H9 (cell line): Measurements from ENCODE around the gene FAM83F. TPM values are rescaled to one million over a fixed set of nuclear protein-coding genes. Genes with fewer than 3 reads are reported as not detected.

ENCODE experiments used
- DNase-seq: peaks from one replicate; pipeline ENCODE4 v3.0.0-alpha.2; 2017
- H2AFZ ChIP-seq: one replicate; pipeline ENCODE4 v1.6.1; 2013; ENCODE audit warnings: mild to moderate bottlenecking, low read length, control low read depth, moderate library complexity
- H2AK5ac ChIP-seq: 2 replicates; pipeline ENCODE4 v1.6.1; 2013; ENCODE audit warnings: low read length, control low read depth, mixed read lengths; ENCODE audit not compliant: insufficient read length
- H2BK120ac ChIP-seq: one replicate; pipeline ENCODE4 v1.6.1; 2013; ENCODE audit warnings: low read depth, mild to moderate bottlenecking, low read length, control low read depth, inconsistent platforms; ENCODE audit not compliant: poor library complexity, severe bottlenecking
- H2BK12ac ChIP-seq: 2 replicates; pipeline ENCODE4 v1.6.1; 2013; ENCODE audit warnings: low read length, control low read depth, mixed read lengths, low read depth; ENCODE audit not compliant: insufficient read length
- H2BK15ac ChIP-seq: 2 replicates; pipeline ENCODE4 v1.6.1; 2013; ENCODE audit warnings: low read depth, low read length, control low read depth
- H2BK20ac ChIP-seq: one replicate; pipeline ENCODE4 v1.6.1; 2013; ENCODE audit warnings: low read depth, mild to moderate bottlenecking, low read length, control low read depth, inconsistent platforms; ENCODE audit not compliant: poor library complexity, severe bottlenecking
- H2BK5ac ChIP-seq: 2 replicates; pipeline ENCODE4 v1.6.1; 2013; ENCODE audit warnings: low read length, control low read depth, mixed read lengths; ENCODE audit not compliant: insufficient read length
- H3K14ac ChIP-seq: 2 replicates; pipeline ENCODE4 v1.6.1; 2013; ENCODE audit warnings: low read length, control low read depth; ENCODE audit not compliant: insufficient read depth
- H3K18ac ChIP-seq: 2 replicates; pipeline ENCODE4 v1.6.1; 2013; ENCODE audit warnings: low read depth, mild to moderate bottlenecking, mixed read lengths, low read length, control low read depth; ENCODE audit not compliant: insufficient read length
- H3K23ac ChIP-seq: 2 replicates; pipeline ENCODE4 v1.6.1; 2013; ENCODE audit warnings: low read length, control low read depth, mixed read lengths, low read depth; ENCODE audit not compliant: insufficient read length
- H3K23me2 ChIP-seq: 2 replicates; pipeline ENCODE4 v1.6.1; 2013; ENCODE audit warnings: low read depth, mild to moderate bottlenecking, mixed read lengths, low read length, control low read depth; ENCODE audit not compliant: insufficient read length, poor library complexity, severe bottlenecking
- H3K27ac ChIP-seq: 2 replicates; pipeline ENCODE4 v1.5.1; 2013; ENCODE audit warnings: low read length, control low read depth, mixed read lengths, low read depth; ENCODE audit not compliant: insufficient read length
- H3K27me3 ChIP-seq: 2 replicates; pipeline ENCODE4 v1.6.1; 2013; ENCODE audit warnings: low read length, control low read depth, inconsistent platforms; ENCODE audit not compliant: insufficient read depth
- H3K4ac ChIP-seq: 2 replicates; pipeline ENCODE4 v1.6.1; 2013; ENCODE audit warnings: low read depth, mild to moderate bottlenecking, control low read depth, inconsistent platforms, low read length, moderate library complexity
- H3K4me1 ChIP-seq: 2 replicates; pipeline ENCODE4 v1.6.1; 2013; ENCODE audit warnings: low read length, control low read depth, inconsistent platforms; ENCODE audit not compliant: insufficient read depth
- H3K4me2 ChIP-seq: 2 replicates; pipeline ENCODE4 v1.6.1; 2013; ENCODE audit warnings: low read length, control low read depth, mixed read lengths; ENCODE audit not compliant: insufficient read length, insufficient read depth
- H3K56ac ChIP-seq: 2 replicates; pipeline ENCODE4 v1.6.1; 2013; ENCODE audit warnings: low read depth, mild to moderate bottlenecking, mixed read lengths, low read length, control low read depth; ENCODE audit not compliant: insufficient read length
- H3K79me1 ChIP-seq: 2 replicates; pipeline ENCODE4 v1.6.1; 2013; ENCODE audit warnings: low read depth, mild to moderate bottlenecking, moderate library complexity, low read length, control low read depth, inconsistent platforms; ENCODE audit not compliant: insufficient read depth, poor library complexity, severe bottlenecking
- H3K79me2 ChIP-seq: 2 replicates; pipeline ENCODE4 v1.6.1; 2013; ENCODE audit warnings: low read length, control low read depth, inconsistent platforms; ENCODE audit not compliant: insufficient read depth
- H3K9ac ChIP-seq: 2 replicates; pipeline ENCODE4 v1.6.1; 2013; ENCODE audit warnings: low read length, control low read depth, mixed read lengths; ENCODE audit not compliant: insufficient read length; ENCODE audit errors: extremely low read depth
- H3K9me3 ChIP-seq: one replicate; pipeline ENCODE4 v1.6.1; 2013; ENCODE audit warnings: low read depth, low read length, inconsistent platforms; ENCODE audit not compliant: control insufficient read depth
- H3T11ph ChIP-seq: one replicate; pipeline ENCODE4 v1.6.1; 2013; ENCODE audit warnings: mild to moderate bottlenecking, low read length, control low read depth, inconsistent platforms
- H4K20me1 ChIP-seq: one replicate; pipeline ENCODE4 v1.6.1; 2013; ENCODE audit not compliant: control insufficient read depth, insufficient read length, insufficient read depth
- H4K5ac ChIP-seq: 2 replicates; pipeline ENCODE4 v1.6.1; 2013; ENCODE audit warnings: low read depth, mild to moderate bottlenecking, mixed read lengths, low read length, control low read depth; ENCODE audit not compliant: insufficient read length
- H4K8ac ChIP-seq: replicated peaks from 2 replicates; pipeline ENCODE4 v1.6.1; 2013; ENCODE audit warnings: low read length, control low read depth, mixed read lengths, low read depth; ENCODE audit not compliant: insufficient read length
- H4K91ac ChIP-seq: 2 replicates; pipeline ENCODE4 v1.6.1; 2013; ENCODE audit warnings: low read depth, mild to moderate bottlenecking, moderate library complexity, mixed read lengths, low read length, control low read depth; ENCODE audit not compliant: insufficient read length
- H3K27ac Mint-ChIP-seq, 3 experiments: 2 replicates in 2 of 3; 3 replicates in 1 of 3; pipeline ENCODE4 v1.8.0; 2020 to 2021; ENCODE audit warnings: mixed read lengths in 3 of 3, mild to moderate bottlenecking in 1 of 3, moderate library complexity in 1 of 3
- H3K27me3 Mint-ChIP-seq: 2 replicates; pipeline ENCODE4 v1.8.0; 2021; ENCODE audit warnings: low read depth, mild to moderate bottlenecking, moderate library complexity, mixed read lengths
- H3K36me3 Mint-ChIP-seq, 3 experiments: 2 replicates in 2 of 3; 3 replicates in 1 of 3; pipeline ENCODE4 v1.8.0; 2020 to 2021; ENCODE audit warnings: low read depth in 3 of 3, mixed read lengths in 3 of 3; ENCODE audit not compliant: insufficient read depth in 1 of 3
- H3K4me1 Mint-ChIP-seq, 2 experiments: 2 replicates each; pipeline ENCODE4 v1.8.0; 2020; ENCODE audit warnings: mixed read lengths in 2 of 2
- H3K4me3 Mint-ChIP-seq, 2 experiments: 2 replicates in 1 of 2; 3 replicates in 1 of 2; pipeline ENCODE4 v1.8.0; 2020 to 2021; ENCODE audit warnings: mild to moderate bottlenecking in 2 of 2, mixed read lengths in 2 of 2, moderate library complexity in 1 of 2
- H3K9me3 Mint-ChIP-seq, 2 experiments: 2 replicates in 1 of 2; 3 replicates in 1 of 2; pipeline ENCODE4 v1.8.0; 2020; ENCODE audit warnings: mild to moderate bottlenecking in 2 of 2, mixed read lengths in 2 of 2, moderate library complexity in 1 of 2
- CTCF ChIP-seq: fragments of 200-600 bp; sonication (generic); conservative IDR thresholded peaks from 3 replicates; pipeline ENCODE4 v1.8.0; 2021; ENCODE audit warnings: antibody characterized with exemption, mild to moderate bottlenecking
- WGBS: extraction: QIAGEN DNeasy Blood & Tissue Kit; methylation state at CpG from one replicate; pipeline ENCODE4 v1.1.7; 2013; ENCODE audit warnings: missing lambda C conversion rate, low lambda C conversion rate, mixed read lengths; ENCODE audit not compliant: insufficient read length; ENCODE audit errors: extremely low coverage; 5-methylcytosine and 5-hydroxymethylcytosine counted together
- total RNA-seq: library from RNA; stranded (reverse); gene quantifications from 2 replicates; pipeline ENCODE4 v1.2.1, GENCODE V29; 2021

Gene FAM83F
- total RNA-seq, 1 experiment from 2014 or later: 17.4 TPM

DNA sequence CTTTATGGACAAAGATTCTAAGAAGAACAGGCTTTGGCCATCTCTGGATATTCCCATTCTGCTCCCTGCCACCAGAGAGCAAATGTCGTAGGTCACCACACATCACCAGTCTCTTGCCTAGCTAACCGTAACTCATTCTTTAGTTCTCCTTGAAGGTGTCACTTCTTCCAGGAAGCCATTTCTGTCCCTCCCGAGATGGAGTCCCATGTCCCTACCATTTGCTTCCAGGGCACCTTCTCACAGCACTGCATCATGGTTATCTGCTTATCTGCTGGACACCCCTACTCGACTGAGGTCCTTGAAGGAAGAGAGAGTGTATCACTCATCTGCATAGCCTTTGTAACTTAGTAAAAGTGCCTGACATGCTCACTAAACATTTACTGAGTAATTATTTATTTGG, 47.6 kb downstream of the FAM83F start:
- Histone ChIP-seq H3T11ph (no peak overlapping the region), H2BK120ac (no peak overlapping the region), H3K9ac (no peak overlapping the region), H3K23ac (no peak overlapping the region), H3K27me3 (no peaks in the 10 kb centered on the region), H4K8ac (no peak overlapping the region), H4K91ac (no peak overlapping the region), H2BK20ac (no peak overlapping the region), H2BK12ac (no peak overlapping the region), H3K4me1 (peaks cover 4% of the 10 kb centered on the region; the same call in 1 of the 2 replicates), H3K4me2 (no peak overlapping the region), H3K79me1 (no peaks in the 10 kb centered on the region), H3K27ac (no peak overlapping the region), H3K56ac (no peak overlapping the region), H4K20me1 (no peaks in the 10 kb centered on the region), H2AK5ac (no peak overlapping the region), H2BK15ac (no peak overlapping the region), H3K18ac (no peak overlapping the region), H3K4ac (no peak overlapping the region), H3K9me3 (no peaks in the 10 kb centered on the region), H2BK5ac (no peak overlapping the region), H3K14ac (no peak overlapping the region), H3K23me2 (peaks cover 7% of the 10 kb centered on the region), H3K79me2 (no peaks in the 10 kb centered on the region), H4K5ac (no peak overlapping the region), H2AFZ (no peak overlapping the region)
- Mint-ChIP-seq H3K27me3 (peaks cover 52% of the 10 kb centered on the region), H3K4me3 (no peak overlapping the region), H3K4me1 (peaks cover 10 to 12% of the 10 kb centered on the region in 2 experiments), H3K27ac (no peak overlapping the region), H3K36me3 (no peaks in the 10 kb centered on the region; a peak in 1 of 7 replicates), H3K9me3 (no peaks in the 10 kb centered on the region)
- no peak for TF ChIP-seq CTCF
- DNase-seq: no peak
- WGBS: no CpG with 5 or more reads among the region's 4 CpGs
